K562 (cell line): ENCODE measurements around the gene HNRNPM. TPM values are rescaled to one million over a fixed set of nuclear protein-coding genes. Genes with fewer than 3 reads are reported as not detected.

Source experiments
- CBX3 ChIP-seq, 2 experiments: IDR thresholded peaks; 1 replicate in 1 of 2; 2 replicates in 1 of 2; pipeline ENCODE4 v1.6.1; 2012; ENCODE audit warnings: inconsistent platforms in 2 of 2, low read length in 2 of 2, borderline replicate concordance in 1 of 2, control low read depth in 1 of 2
- HDAC1 ChIP-seq, 2 experiments: fragments of 450-650 bp; IDR thresholded peaks; 2 replicates each; pipeline ENCODE4 v1.6.1; 2016 to 2017; ENCODE audit warnings: inconsistent platforms in 1 of 2, mild to moderate bottlenecking in 1 of 2, moderate library complexity in 1 of 2
- MAFG ChIP-seq: fragments of 450-650 bp; conservative IDR thresholded peaks from 2 replicates; pipeline ENCODE4 v1.6.1; 2016; ENCODE audit warnings: missing genetic modification characterization, missing compliant biosample characterization
- MYNN ChIP-seq, 2 experiments: sonication (generic); formaldehyde crosslinking in 1 of 2; IDR thresholded peaks; 2 replicates each; pipeline versions ENCODE4 v1.5.0 to v1.6.1; 2016 to 2020; ENCODE audit warnings: antibody characterized with exemption in 1 of 2, missing genetic modification reagents in 1 of 2
- NCOA6 ChIP-seq: fragments of 450-650 bp; IDR thresholded peaks from 2 replicates; pipeline ENCODE4 v1.6.1; 2017; ENCODE audit warnings: mild to moderate bottlenecking
- POLR2H ChIP-seq: IDR thresholded peaks from 2 replicates; pipeline ENCODE4 v1.6.1; 2016; ENCODE audit warnings: missing genetic modification characterization, low read depth, mild to moderate bottlenecking, control low read depth, missing compliant biosample characterization, moderate library complexity
- SMARCB1 ChIP-seq: IDR thresholded peaks from 2 replicates; pipeline ENCODE4 v1.6.1; 2011; ENCODE audit warnings: improper control_type of control experiment, low read depth; ENCODE audit not compliant: insufficient read length
- SREBF1 ChIP-seq: fragments of 150-350 bp; IDR thresholded peaks from 2 replicates; pipeline ENCODE4 v1.6.1; 2014; ENCODE audit warnings: antibody characterized with exemption, low read depth, low read length, borderline replicate concordance
- SRF ChIP-seq, 2 experiments: fragments of 250-450, 450-650 bp in 1 of 2; sonication (Bioruptor Pico) in 1 of 2; sonication (generic) in 1 of 2; formaldehyde crosslinking; IDR thresholded peaks; 2 replicates each; pipeline versions ENCODE4 v1.5.0 to v1.5.1; 2020 to 2022; ENCODE audit warnings: mild to moderate bottlenecking in 1 of 2, missing genetic modification reagents in 1 of 2
- ZFPM2 ChIP-seq: fragments of 250-450 bp; sonication (Bioruptor Pico); IDR thresholded peaks from 2 replicates; pipeline ENCODE4 v1.5.1; 2022; ENCODE audit warnings: mild to moderate bottlenecking
- ZNF57 ChIP-seq: fragments of 450-650 bp; formaldehyde crosslinking; IDR thresholded peaks from 2 replicates; pipeline ENCODE4 v1.4.0; 2020; ENCODE audit warnings: mild to moderate bottlenecking, moderate library complexity
- ZNF717 ChIP-seq: fragments of 250-450 bp; sonication (Bioruptor Pico); IDR thresholded peaks from 2 replicates; pipeline ENCODE4 v1.5.0; 2021
- polyA plus RNA-seq, 8 experiments: library from polyadenylated mRNA; depleted of rRNA in 4 of 8; stranded (reverse) in 5 of 8; unstranded in 3 of 8; fragments of >200 nt; fragmentation: Nextera tagmentation in 2 of 8; fragmentation: Illumina TruSeq in 1 of 8; extraction: Ambion mirVana in 2 of 8; extraction: Trizol in 1 of 8; gene quantifications; 2 replicates each; pipeline versions ENCODE4 v1.2.1 to v1.2.3, GENCODE V29; 2011 to 2014; ENCODE audit warnings: inconsistent platforms in 1 of 8, missing spikeins in 1 of 8
- total RNA-seq, 7 experiments: library from RNA; depleted of rRNA in 6 of 7; stranded (reverse); fragments of >200 nt in 6 of 7; fragmentation: Illumina TruSeq in 2 of 7; extraction: Trizol in 2 of 7; gene quantifications; 2 replicates each; pipeline versions ENCODE4 v1.2.1 to v1.2.3, GENCODE V29; 2011 to 2021; ENCODE audit warnings: low replicate concordance in 1 of 7
- TF ChIP-seq, protein P1 (sequence below): sonication (generic); formaldehyde crosslinking; IDR thresholded peaks from 2 replicates; pipeline ENCODE4 v1.8.1; 2023; ENCODE audit warnings: missing genetic modification reagents, mild to moderate bottlenecking, borderline replicate concordance

HNRNPM gene
- total and polyA plus RNA-seq, 9 of the 15 experiments (the other 6 are each of a cell fraction or from before 2014, with no cell fraction given): 11.1 to 340 (median 195) TPM

DNA sequence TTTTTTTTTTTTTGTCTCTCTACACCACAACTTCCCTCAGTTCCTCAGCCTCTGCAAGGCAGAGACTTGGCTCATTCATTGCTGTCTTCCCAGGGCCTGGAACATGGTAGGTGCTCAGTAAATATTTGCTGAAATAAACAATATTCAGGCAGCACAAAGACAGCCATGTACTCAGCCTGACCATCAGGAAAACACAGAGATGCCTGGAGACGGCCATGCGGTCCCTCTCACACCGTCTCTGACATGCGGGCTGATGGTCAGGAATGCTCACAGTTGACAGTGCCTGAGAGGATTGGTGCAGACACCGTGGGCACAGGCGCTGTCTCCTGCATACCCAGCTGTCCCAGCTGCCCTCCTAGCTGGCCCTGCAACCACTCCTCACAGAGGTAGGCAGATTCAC lies 56.7 kb downstream of the HNRNPM start (continued):
- TF ChIP-seq ZFPM2 (CRISPR knock-in tag): no peak
- no peak for TF ChIP-seq HDAC1 (IDR thresholded peaks at IDR 0.05)
- no peak for TF ChIP-seq CBX3 (IDR thresholded peaks at IDR 0.05; ENCODE audit: borderline replicate concordance in 1 of 2, low read length in 2 of 2)
- no peak for TF ChIP-seq ZNF717 (CRISPR knock-in tag)
- no peak for TF ChIP-seq NCOA6
- no peak for TF ChIP-seq POLR2H (tag)
- TF ChIP-seq, protein P1, sequence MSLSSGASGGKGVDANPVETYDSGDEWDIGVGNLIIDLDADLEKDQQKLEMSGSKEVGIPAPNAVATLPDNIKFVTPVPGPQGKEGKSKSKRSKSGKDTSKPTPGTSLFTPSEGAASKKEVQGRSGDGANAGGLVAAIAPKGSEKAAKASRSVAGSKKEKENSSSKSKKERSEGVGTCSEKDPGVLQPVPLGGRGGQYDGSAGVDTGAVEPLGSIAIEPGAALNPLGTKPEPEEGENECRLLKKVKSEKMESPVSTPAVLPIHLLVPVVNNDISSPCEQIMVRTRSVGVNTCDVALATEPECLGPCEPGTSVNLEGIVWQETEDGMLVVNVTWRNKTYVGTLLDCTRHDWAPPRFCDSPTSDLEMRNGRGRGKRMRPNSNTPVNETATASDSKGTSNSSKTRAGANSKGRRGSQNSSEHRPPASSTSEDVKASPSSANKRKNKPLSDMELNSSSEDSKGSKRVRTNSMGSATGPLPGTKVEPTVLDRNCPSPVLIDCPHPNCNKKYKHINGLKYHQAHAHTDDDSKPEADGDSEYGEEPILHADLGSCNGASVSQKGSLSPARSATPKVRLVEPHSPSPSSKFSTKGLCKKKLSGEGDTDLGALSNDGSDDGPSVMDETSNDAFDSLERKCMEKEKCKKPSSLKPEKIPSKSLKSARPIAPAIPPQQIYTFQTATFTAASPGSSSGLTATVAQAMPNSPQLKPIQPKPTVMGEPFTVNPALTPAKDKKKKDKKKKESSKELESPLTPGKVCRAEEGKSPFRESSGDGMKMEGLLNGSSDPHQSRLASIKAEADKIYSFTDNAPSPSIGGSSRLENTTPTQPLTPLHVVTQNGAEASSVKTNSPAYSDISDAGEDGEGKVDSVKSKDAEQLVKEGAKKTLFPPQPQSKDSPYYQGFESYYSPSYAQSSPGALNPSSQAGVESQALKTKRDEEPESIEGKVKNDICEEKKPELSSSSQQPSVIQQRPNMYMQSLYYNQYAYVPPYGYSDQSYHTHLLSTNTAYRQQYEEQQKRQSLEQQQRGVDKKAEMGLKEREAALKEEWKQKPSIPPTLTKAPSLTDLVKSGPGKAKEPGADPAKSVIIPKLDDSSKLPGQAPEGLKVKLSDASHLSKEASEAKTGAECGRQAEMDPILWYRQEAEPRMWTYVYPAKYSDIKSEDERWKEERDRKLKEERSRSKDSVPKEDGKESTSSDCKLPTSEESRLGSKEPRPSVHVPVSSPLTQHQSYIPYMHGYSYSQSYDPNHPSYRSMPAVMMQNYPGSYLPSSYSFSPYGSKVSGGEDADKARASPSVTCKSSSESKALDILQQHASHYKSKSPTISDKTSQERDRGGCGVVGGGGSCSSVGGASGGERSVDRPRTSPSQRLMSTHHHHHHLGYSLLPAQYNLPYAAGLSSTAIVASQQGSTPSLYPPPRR (CRISPR knock-in tag): no peak
- TF ChIP-seq SREBF1: no peak
- TF ChIP-seq ZNF57 (CRISPR knock-in tag): no peak
- TF ChIP-seq MYNN (IDR thresholded peaks at IDR 0.05): no peak
- TF ChIP-seq MYNN (CRISPR knock-in tag; IDR thresholded peaks at IDR 0.05): no peak
- no peak for TF ChIP-seq MAFG (tag)
- TF ChIP-seq SMARCB1: no peak
- TF ChIP-seq SRF (CRISPR knock-in tag; IDR thresholded peaks at IDR 0.05): no peak
- TF ChIP-seq, all 486 proteins: peak for 0
